ENCODE measurements around the gene RNF5.
"Not testable (repeated sequence)": the region's sequence is repeated elsewhere in the genome, so short reads cannot be mapped to it uniquely, and the experiment has no call there.

Gene RNF5

DNA sequence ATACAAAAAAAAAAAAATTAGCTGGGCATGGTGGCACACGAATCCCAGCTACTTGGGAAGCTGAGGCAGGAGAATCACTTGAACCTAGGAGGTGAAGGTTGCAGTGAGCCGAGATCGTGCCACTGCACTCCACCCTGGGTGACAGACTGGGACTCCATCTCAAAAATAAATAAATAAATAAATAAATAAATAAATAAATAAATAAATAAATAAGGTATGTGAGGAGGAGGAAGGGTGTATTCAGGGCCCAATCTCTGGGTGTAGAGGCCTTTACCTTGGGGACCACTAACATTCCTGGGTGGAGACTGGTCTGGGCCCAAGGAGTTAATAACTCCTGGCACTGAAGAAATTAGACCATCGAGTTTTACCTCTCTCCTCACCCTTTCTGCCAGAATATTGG lies 33.2 kb downstream of the RNF5 start:
- DNase-seq, result not testable (repeated sequence)

DNA sequence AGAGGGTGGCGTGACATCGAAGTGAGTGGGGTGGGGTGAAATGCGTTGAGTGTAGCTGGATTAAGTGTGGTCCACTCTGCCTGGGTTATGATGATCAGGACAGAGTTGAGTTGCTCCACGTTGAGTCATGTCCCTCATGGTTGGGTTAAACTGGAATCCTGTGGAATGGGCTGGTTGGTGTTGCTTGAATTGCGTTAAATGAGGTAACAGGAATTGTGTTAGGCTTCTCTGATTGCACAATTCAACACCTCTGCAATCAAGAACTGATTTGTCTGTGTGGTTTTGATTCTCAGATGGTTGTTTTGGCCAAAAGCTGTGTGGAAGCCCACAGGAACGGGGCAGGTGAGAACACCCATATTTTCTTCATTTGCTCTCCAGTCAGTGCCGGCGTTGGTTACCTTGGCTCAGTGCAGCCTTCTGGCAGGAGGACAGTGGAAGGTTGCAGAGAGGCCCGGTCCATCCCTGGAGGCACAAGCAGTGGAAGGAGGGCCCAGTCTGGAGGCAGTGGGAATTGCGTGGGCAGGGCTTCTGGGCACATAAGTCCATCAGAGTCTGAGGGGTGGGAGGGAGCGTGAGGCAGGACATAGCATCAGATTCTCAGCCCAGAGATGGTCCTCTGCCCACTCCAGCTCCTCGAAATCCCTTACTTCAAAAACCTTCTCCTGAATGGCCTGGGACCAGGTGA lies 34.0 kb downstream of the RNF5 start:
- no peak for DNase-seq

DNA sequence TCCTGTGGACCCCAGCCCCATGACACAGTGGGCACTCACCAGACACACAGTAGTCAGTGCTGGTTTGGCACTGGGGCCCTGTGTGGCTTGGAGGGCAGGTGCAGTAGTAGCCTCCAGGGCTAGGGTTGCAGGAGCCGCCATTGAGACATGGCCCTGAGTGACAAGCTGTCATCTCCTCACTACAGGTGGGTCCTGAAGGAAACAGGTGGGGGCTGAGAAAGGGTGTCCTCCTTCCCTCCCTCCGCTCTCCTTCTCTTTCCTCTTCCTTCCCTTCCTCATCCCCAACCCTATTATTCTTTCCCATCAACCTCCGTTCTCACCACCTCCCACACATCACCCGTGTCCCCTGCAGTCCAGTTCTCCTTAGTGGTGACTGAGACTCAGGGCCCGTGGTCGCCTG lies 35.4 kb downstream of the RNF5 start:
- no peak for DNase-seq

DNA sequence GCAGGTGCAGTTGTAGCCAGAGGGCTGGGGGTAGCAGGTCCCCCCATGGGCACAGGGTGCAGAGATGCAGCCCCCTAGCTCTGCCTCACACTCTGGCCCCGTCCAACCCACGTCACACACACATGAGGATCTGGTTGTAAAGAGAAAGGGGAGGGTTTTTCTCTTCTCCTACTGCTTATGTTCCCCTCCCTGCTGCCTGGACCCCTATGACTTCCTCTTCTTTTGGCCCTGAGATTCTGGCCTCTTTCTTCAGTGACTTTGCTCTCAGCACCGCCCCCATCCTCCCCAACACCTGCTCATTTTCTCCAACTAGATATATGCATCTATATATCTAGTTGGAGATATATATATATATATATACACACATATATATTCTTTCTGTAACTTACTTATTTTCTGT lies 35.9 kb downstream of the RNF5 start:
- DNase-seq, result no peak

DNA sequence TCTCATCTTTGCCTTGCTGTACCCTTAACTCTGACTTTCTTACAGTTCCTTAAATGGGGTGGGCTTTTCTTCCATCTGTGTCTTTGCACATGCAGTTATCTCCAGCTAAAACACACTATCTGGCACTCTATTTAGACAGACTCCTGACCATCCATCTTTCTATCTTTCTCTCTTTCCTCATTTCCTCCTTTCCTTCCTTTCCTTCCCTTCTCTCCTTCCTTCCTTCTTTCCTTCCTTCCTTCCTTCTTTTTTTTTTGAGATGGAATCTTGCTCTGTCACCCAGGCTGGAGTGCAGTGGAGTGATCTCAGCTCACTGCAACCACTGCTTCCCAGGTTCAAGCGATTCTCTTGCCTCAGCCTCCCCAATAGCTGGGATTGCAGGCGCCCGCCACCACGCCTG lies 37.4 kb downstream of the RNF5 start:
- DNase-seq, result no peak

DNA sequence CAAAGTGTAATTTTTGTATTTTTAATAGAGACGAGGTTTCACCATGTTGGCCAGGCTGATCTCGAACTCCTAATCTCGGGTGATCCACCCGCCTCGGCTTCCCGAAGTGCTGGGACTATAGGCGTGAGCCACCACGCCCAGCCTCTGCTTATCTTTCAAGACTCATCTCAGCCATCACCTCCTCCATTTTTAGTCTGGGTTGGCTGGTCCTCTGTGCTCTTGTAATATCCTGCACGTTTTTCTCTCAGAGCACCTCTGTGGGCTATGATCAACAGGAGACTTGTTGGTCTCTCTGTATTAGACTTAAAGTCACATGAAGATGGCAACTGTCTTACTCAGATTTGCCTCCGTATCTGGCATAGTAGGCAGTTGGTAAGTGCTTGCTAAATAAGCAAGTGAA lies 38.1 kb downstream of the RNF5 start:
- DNase-seq, result no peak

DNA sequence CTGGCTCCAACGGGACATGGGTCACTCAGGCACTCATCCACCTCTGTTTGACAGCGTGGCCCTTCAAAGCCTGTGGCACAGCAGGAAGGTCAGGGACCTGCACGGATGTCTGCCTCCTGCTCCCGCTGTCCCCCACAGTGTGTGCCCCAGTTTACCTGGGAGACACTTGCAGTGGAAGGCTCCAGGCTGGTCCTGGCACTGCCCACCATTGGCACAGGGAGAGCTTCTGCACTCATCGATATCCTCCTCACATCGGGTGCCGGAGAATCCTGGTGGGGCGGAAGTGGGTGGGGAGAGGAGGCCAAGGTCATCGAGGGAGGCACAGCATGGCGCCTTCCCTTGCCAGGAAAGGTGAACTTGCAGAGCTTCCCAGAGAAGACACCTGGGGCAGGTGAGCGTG lies 38.8 kb downstream of the RNF5 start:
- no peak for DNase-seq

DNA sequence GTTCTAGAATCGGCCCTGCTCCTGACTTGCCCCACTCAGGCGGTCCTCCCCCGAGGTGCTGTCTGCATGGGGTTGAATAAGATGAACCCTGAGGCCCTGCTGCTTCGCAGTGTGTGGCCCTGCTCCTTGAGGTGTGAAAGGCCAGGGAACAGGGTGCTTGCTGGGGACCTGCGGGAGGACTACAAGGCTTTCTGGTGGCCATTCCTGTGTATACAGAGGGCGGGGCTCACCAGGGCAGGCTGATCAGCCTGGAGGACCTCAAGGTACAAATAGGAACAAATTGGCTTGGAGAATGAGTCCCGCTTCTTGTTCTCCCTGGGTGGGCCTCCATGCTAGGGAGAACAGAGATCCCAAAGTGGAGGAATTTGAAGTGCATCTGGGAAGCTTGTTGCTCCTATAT lies 40.0 kb downstream of the RNF5 start:
- DNase-seq, result no peak

DNA sequence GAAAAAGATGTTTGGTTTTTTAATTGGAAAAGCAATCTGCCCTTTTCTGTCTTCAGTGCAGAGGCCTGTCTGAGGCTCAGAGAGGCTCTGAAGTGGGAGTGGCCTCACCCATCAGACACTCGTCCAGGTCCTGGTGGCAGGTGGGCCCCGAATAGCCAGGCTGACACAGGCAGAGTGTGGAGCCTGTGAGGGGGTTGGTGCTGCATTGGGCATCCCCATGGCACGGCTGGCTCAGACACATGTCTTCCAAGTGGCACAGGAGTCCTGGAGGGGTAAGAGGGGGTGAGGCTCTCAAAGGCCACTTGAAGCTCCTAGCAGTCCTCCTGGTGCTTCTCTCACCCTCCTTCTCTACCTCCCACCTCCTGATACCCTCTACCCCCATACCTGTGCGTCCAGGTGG lies 41.8 kb downstream of the RNF5 start:
- DNase-seq, result no peak

DNA sequence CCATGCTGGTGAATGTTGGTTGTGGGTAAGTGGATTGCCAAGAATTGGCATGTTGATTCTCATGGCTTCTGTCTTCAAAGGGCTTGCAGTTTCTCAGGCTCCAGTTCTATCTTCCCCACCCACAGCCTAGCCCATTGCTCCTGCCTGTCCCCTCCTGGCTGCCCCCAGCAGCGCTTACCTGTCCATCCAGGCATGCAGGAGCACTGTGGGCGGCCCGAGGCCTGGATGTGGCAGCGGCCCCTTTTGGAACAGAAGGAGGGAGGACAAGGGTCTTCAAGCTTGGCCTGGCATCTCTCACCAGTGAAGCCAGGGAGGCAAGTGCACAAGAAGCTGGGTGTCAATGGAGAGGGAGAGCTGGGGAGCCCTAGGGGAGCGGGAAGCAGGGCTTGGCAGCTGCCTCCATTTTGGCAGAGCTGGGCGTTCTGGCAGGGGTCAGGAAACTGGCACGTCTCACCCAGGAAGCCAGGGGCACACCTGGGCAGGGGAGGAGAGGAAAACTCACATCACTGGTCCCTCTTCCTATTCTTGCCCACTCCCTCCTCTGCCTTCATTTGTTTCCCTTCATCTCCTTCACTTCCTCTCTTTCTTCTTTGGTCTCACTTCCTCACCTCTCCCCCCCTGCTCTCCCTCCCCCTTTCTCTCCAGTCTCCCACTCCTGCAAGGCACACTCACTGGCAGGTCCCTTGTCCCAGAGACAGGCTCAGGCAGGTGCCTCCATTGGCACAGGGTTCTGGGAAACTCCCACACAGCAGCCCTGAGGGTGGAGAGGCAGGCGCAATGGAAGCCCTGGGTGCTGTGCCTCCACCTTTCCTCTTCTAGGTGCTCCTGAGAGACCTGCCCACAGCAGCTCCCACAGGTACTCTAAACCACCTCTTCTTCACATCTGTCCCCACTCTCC lies 44.4 kb downstream of the RNF5 start:
- no peak for DNase-seq

DNA sequence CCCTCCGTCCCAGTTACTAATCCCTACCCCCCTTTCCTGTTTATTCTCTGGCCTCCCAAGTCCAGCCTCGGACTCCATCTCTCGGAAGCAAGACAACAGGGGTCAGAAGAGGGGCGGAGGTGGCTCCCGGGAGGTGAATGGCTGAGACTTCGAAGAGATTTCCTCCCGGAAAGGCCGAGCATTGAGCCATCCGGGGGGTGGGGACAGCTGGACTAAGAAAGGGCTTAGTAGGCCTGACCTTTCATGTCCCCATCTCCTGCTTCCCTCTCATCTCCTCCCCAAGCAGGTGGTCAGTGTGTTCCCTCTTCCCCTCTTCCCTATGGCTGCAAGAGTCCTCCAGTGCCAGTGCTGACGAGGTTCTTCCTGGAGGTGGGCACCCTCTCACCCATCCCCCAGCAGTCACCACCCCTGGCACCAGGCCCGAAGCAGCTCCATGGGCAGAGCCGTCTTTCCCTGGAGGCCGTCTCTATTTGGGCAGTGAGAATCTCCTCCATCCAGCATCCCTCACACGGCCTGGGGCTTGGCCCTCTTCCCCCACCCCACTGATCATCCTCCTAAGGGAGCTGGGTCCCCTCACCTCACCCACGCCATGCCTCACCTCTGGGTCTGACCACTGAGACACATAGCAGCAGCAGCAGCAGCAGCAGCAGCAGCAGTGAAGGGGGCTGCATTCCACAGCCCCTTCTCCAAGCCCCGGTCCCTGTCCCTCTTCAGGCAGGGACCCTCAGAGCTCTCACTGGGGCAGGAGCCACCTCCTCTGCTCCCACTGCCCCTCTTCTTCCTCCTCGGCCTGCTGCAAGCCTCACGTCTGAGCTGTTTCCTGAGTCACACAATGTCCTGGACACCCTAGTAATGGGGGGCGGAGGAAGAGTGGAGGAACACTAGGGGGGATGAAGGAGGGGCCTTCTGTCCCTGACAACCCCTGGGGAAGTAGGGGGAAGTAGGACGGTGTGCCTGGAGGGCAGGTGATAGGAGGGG lies 45.3 kb downstream of the RNF5 start, which contains the start of gene NOTCH4:
Gene NOTCH4 (minus strand): TSS at position 810 of the 978 bp plus-strand sequence. CDS start 139 bp downstream, at position 671.
- no peak for DNase-seq

DNA sequence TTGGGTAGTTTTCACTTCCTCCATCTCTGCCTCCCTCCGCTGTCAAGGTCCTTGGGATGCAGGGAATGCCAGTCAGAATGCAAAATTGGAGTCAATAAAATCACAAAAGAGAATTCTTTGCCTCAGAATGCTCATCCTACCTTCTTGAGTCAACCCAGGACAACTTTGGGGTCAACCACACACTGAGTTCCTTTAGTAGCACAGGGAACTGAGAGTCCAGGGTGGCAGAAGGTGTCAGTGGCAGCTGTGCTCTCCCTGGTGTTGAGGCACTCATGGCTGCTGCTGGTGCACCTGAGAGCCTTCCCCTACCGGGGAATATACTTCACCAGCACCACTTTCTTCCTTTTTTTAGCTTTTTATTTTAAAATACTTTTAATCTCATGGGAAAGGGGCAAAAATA lies 46.5 kb downstream of the RNF5 start:
- DNase-seq, result no peak

DNA sequence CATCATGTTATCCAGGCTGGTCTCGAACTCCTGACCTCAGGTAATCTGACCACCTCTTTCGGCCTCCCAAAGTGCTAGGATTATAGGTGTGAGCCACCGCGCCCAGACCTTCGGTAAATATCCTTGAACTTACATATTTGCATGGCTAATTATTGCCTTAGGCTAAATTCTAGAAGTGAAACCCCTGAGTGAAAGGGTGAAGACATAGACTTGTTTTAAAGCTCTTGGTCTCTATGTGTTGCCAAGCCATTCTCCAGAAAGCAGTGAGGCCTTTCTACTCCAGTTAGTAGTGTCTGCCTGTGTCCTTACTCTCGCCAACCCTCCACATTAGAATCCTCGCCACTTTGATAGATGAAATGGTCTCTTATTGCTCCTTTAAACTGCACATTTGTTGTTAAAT lies 48.2 kb downstream of the RNF5 start:
- no peak for DNase-seq

Data from stimulated activated CD8-positive, alpha-beta memory T cell treated with anti-CD3 and anti-CD28 coated beads, Interleukin-4, amount 100 ng/mL, for 48 hours (primary cell).